ENCODE data around the gene ASPG.

- TF ChIP-seq TCF4 (CRISPR knock-in tag; IDR thresholded peaks at IDR 0.05; ENCODE audit: borderline replicate concordance) (no peak), GLIS3 (CRISPR knock-in tag; IDR thresholded peaks at IDR 0.05) (no peak), OSR1 (CRISPR knock-in tag; IDR thresholded peaks at IDR 0.05) (no peak), PATZ1 (CRISPR knock-in tag; IDR thresholded peaks at IDR 0.05; ENCODE audit: borderline replicate concordance) (no peak), ARNTL (CRISPR knock-in tag; IDR thresholded peaks at IDR 0.05; ENCODE audit: borderline replicate concordance, low read depth) (no peak), CSDC2 (CRISPR knock-in tag; IDR thresholded peaks at IDR 0.05) (no peak), TOX (CRISPR knock-in tag; IDR thresholded peaks at IDR 0.05; ENCODE audit: borderline replicate concordance) (no peak), ZNF565 (CRISPR knock-in tag; conservative IDR thresholded peaks at IDR 0.05; ENCODE audit: low read depth) (no peak), TSHZ2 (CRISPR knock-in tag; IDR thresholded peaks at IDR 0.05) (no peak), ISL1 (CRISPR knock-in tag; IDR thresholded peaks at IDR 0.05) (no peak), PPARA (CRISPR knock-in tag; IDR thresholded peaks at IDR 0.05; ENCODE audit: borderline replicate concordance) (no peak), SNAI2 (CRISPR knock-in tag; IDR thresholded peaks at IDR 0.05) (no peak), CREB5 (CRISPR knock-in tag; IDR thresholded peaks at IDR 0.05; ENCODE audit: low read depth) (no peak)
Observed at GRCh38 chr14:104107101-104107581, 21.6 kb downstream of the ASPG start.
